Common myeloid progenitor, CD34-positive (primary cell): ENCODE data around the gene GOLGA5.

Source experiments
- CTCF ChIA-PET: fragments of 350-600 bp; sonication (Branson Sonifier 250); formaldehyde crosslinking; loops from one replicate; lab custom pipeline; 2021; ENCODE audit warnings: antibody characterized with exemption; lab: Charles Lee
- POLR2A ChIA-PET: fragments of 350-600 bp; sonication (Branson Sonifier 250); formaldehyde crosslinking; loops from one replicate; lab custom pipeline; 2021; ENCODE audit warnings: antibody characterized with exemption; lab: Charles Lee
- DNase-seq, 3 donors: peaks; one replicate each; pipeline versions ENCODE4 v3.0.0 to v3.0.0-alpha.2; 2013
- H3K27ac ChIP-seq, 2 experiments: 1 replicate in 1 of 2; 2 replicates in 1 of 2; pipeline ENCODE4 v1.7.0; 2013; ENCODE audit warnings: inconsistent platforms in 2 of 2, low read length in 2 of 2, mild to moderate bottlenecking in 2 of 2, low read depth in 1 of 2, moderate library complexity in 1 of 2; ENCODE audit not compliant: severe bottlenecking in 2 of 2, insufficient read depth in 1 of 2, poor library complexity in 1 of 2
- H3K27me3 ChIP-seq, 5 experiments: replicated peaks in 2 of 5; 1 replicate in 3 of 5; 2 replicates in 2 of 5; pipeline versions ENCODE4 v1.6.1 to v1.7.0; 2013; ENCODE audit warnings: low read length in 4 of 5, mild to moderate bottlenecking in 2 of 5, moderate library complexity in 2 of 5, inconsistent platforms in 1 of 5; ENCODE audit not compliant: insufficient read depth in 5 of 5, control insufficient read depth in 4 of 5
- H3K36me3 ChIP-seq, 4 experiments: 1 replicate in 2 of 4; 2 replicates in 2 of 4; pipeline versions ENCODE4 v1.6.1 to v1.7.0; 2013; ENCODE audit warnings: low read length in 3 of 4, control low read depth in 1 of 4, mild to moderate bottlenecking in 1 of 4; ENCODE audit not compliant: control insufficient read depth in 4 of 4, insufficient read depth in 4 of 4
- H3K4me1 ChIP-seq, 4 experiments: 1 replicate in 3 of 4; 2 replicates in 1 of 4; pipeline versions ENCODE4 v1.6.1 to v1.7.1; 2013; ENCODE audit warnings: low read length in 3 of 4, mild to moderate bottlenecking in 3 of 4, control low read depth in 1 of 4, inconsistent platforms in 1 of 4, moderate library complexity in 1 of 4; ENCODE audit not compliant: control insufficient read depth in 4 of 4, insufficient read depth in 4 of 4; ENCODE audit errors: control extremely low read depth in 1 of 4
- H3K4me3 ChIP-seq, 7 experiments: 1 replicate in 4 of 7; 2 replicates in 3 of 7; pipeline versions ENCODE4 v1.5.1 to v1.7.0; 2013; ENCODE audit warnings: mild to moderate bottlenecking in 7 of 7, low read length in 6 of 7, moderate library complexity in 6 of 7, inconsistent platforms in 2 of 7, low read depth in 2 of 7, control low read depth in 1 of 7; ENCODE audit not compliant: insufficient read depth in 4 of 7, control insufficient read depth in 1 of 7; ENCODE audit errors: extremely low read depth in 1 of 7
- H3K9me3 ChIP-seq, 5 experiments: 1 replicate in 4 of 5; 2 replicates in 1 of 5; pipeline versions ENCODE4 v1.6.1 to v1.7.1; 2013; ENCODE audit warnings: low read length in 4 of 5, mild to moderate bottlenecking in 2 of 5, inconsistent platforms in 1 of 5, low read depth in 1 of 5, moderate library complexity in 1 of 5; ENCODE audit not compliant: control insufficient read depth in 4 of 5, insufficient read depth in 2 of 5; ENCODE audit errors: control extremely low read depth in 1 of 5
- WGBS: methylation state at CpG from one replicate; pipeline ENCODE4 v1.1.5; 2013; ENCODE audit not compliant: insufficient coverage; 5-methylcytosine and 5-hydroxymethylcytosine counted together

Gene GOLGA5

GRCh38 chr14:92794961-92795360 lies 856 bp downstream of the GOLGA5 start:
- WGBS, result 0% methylated on average over 1 of the region's 6 CpGs
- peaks cover 0 to 20% (median 9%) of the 10 kb centered on the region in 4 experiments for H3K36me3 ChIP-seq

GRCh38 chr14:92797935-92798653 lies 4.0 kb downstream of the GOLGA5 start:
- no peak for DNase-seq
- no peak overlapping the region for H3K4me3 ChIP-seq
- CTCF ChIA-PET, result interaction anchor here (1.1 kb wide), 1 partner anchor 13 kb away, joined by 3 read pairs; no protein-coding TSS in a partner anchor
- no peaks in the 10 kb centered on the region for H3K27me3 ChIP-seq
- no peak overlapping the region for H3K27ac ChIP-seq
- peaks cover 16 to 34% (median 27%) of the 10 kb centered on the region in 4 experiments for H3K4me1 ChIP-seq
- H3K36me3 ChIP-seq, result peaks cover 0 to 27% (median 13%) of the 10 kb centered on the region in 4 experiments
- POLR2A ChIA-PET, result no interaction called here
- 100% methylated on average over 2 of the region's 6 CpGs for WGBS
- no peaks in the 10 kb centered on the region for H3K9me3 ChIP-seq

More at GRCh38 chr14:92794961-92795360, 856 bp downstream of the GOLGA5 start:
- CTCF ChIA-PET, result no interaction called here
- peak overlapping the region; percentile 88 to 98 (median 94) for H3K4me3 ChIP-seq
- H3K4me1 ChIP-seq, result peaks cover 16 to 24% (median 20%) of the 10 kb centered on the region in 4 experiments
- H3K27ac ChIP-seq, result peak overlapping the region; percentile 93 to 97
- peaks cover 0 to 8% (median 5%) of the 10 kb centered on the region in 5 experiments for H3K9me3 ChIP-seq
- POLR2A ChIA-PET, result no interaction called here
- no peak for DNase-seq
- H3K27me3 ChIP-seq, result no peaks in the 10 kb centered on the region

GRCh38 chr14:92798811-92799210 lies 4.7 kb downstream of the GOLGA5 start:
- H3K27me3 ChIP-seq, result no peaks in the 10 kb centered on the region
- H3K4me1 ChIP-seq, result peaks cover 10 to 29% (median 21%) of the 10 kb centered on the region in 4 experiments
- no peak overlapping the region for H3K4me3 ChIP-seq
- ChIA-PET POLR2A (no interaction called here), CTCF (interaction anchor here (1.1 kb wide), 1 partner anchor 12 kb away, joined by 3 read pairs; no protein-coding TSS in a partner anchor)
- no peak overlapping the region for H3K27ac ChIP-seq
- H3K9me3 ChIP-seq, result peaks cover 0 to 4% (median 2%) of the 10 kb centered on the region in 5 experiments
- DNase-seq, result no peak
- 95% methylated on average over 9 of the region's 10 CpGs for WGBS
- H3K36me3 ChIP-seq, result peaks cover 0 to 32% (median 18%) of the 10 kb centered on the region in 4 experiments

- Histone ChIP-seq H3K4me1 (peaks cover 7 to 23% (median 14%) of the 10 kb centered on the region in 4 experiments), H3K27me3 (no peaks in the 10 kb centered on the region), H3K36me3 (peaks cover 0 to 36% (median 20%) of the 10 kb centered on the region in 4 experiments), H3K27ac (no peak overlapping the region), H3K9me3 (peaks cover 0 to 4% (median 2%) of the 10 kb centered on the region in 5 experiments), H3K4me3 (peak overlapping the region in 1 of 7 experiments; percentile 16)
- POLR2A ChIA-PET, result no interaction called here
- CTCF ChIA-PET, result no interaction called here
- no peak for DNase-seq
- no CpG with 5 or more reads among the region's 1 CpG for WGBS
Measured at GRCh38 chr14:92800012-92800411, 5.9 kb downstream of the GOLGA5 start.

- WGBS, result 50% methylated on average over 2 of the region's 3 CpGs
- ChIA-PET POLR2A (no interaction called here), CTCF (no interaction called here)
- no peak for DNase-seq
- Histone ChIP-seq H3K36me3 (peaks cover 0 to 36% (median 20%) of the 10 kb centered on the region in 4 experiments), H3K27ac (no peak overlapping the region), H3K4me1 (peaks cover 2 to 18% (median 9%) of the 10 kb centered on the region in 4 experiments), H3K27me3 (no peaks in the 10 kb centered on the region), H3K9me3 (peaks cover 0 to 4% (median 2%) of the 10 kb centered on the region in 5 experiments), H3K4me3 (peak overlapping the region in 1 of 7 experiments; percentile 16)
Measured at GRCh38 chr14:92800525-92800924, 6.4 kb downstream of the GOLGA5 start.

- H3K9me3 ChIP-seq, result peaks cover 0 to 4% (median 2%) of the 10 kb centered on the region in 5 experiments
- DNase-seq, result no peak
- H3K27ac ChIP-seq, result no peak overlapping the region
- ChIA-PET CTCF (interaction anchor here (1.0 kb wide), 1 partner anchor 9 kb away, joined by 3 read pairs; no protein-coding TSS in a partner anchor), POLR2A (no interaction called here)
- no peak overlapping the region for H3K4me3 ChIP-seq
- peaks cover 4 to 41% (median 22%) of the 10 kb centered on the region in 4 experiments for H3K36me3 ChIP-seq
- H3K4me1 ChIP-seq, result peaks cover 0 to 12% (median 8%) of the 10 kb centered on the region in 4 experiments
- H3K27me3 ChIP-seq, result no peaks in the 10 kb centered on the region
Measured at GRCh38 chr14:92801917-92802316, 7.8 kb downstream of the GOLGA5 start.

GRCh38 chr14:92802678-92803077 lies 8.6 kb downstream of the GOLGA5 start:
- H3K9me3 ChIP-seq, result peaks cover 0 to 4% (median 2%) of the 10 kb centered on the region in 5 experiments
- peaks cover 4 to 38% (median 24%) of the 10 kb centered on the region in 4 experiments for H3K36me3 ChIP-seq
- WGBS, result no CpG with 5 or more reads among the region's 2 CpGs
- H3K27me3 ChIP-seq, result no peaks in the 10 kb centered on the region
- peaks cover 0 to 12% (median 8%) of the 10 kb centered on the region in 4 experiments for H3K4me1 ChIP-seq
- ChIA-PET CTCF (no interaction called here), POLR2A (no interaction called here)
- H3K27ac ChIP-seq, result no peak overlapping the region
- H3K4me3 ChIP-seq, result no peak overlapping the region
- no peak for DNase-seq
